SK-N-SH treated with all-trans-retinoic acid at 6 μM for 48 hours (cell line): ENCODE data around the gene CD79A.

Source experiments
- ATAC-seq: fragments of 200-7000 bp; cut with Tn5 transposase; 3 replicates; pipeline ENCODE4 v1.9.1; 2020; ENCODE audit warnings: mild to moderate bottlenecking, moderate library complexity
- ARNTL ChIP-seq: fragments of 450-650 bp; formaldehyde crosslinking; IDR thresholded peaks from 2 replicates; pipeline ENCODE4 v1.5.0; 2020; ENCODE audit warnings: low read depth, mild to moderate bottlenecking, moderate library complexity, borderline replicate concordance
- BACH2 ChIP-seq: fragments of 250-450 bp; sonication (Bioruptor Pico); IDR thresholded peaks from 2 replicates; pipeline ENCODE4 v1.9.0; 2021; ENCODE audit warnings: mild to moderate bottlenecking, borderline replicate concordance
- CSDC2 ChIP-seq: fragments of 250-450 bp; sonication (Bioruptor Pico); IDR thresholded peaks from 2 replicates; pipeline ENCODE4 v1.5.0; 2020; ENCODE audit warnings: mild to moderate bottlenecking, moderate library complexity
- ESRRG ChIP-seq: fragments of 250-450 bp; sonication (Bioruptor Pico); IDR thresholded peaks from 2 replicates; pipeline ENCODE4 v1.6.1; 2021; ENCODE audit warnings: mild to moderate bottlenecking
- GLIS3 ChIP-seq: fragments of 250-450 bp; sonication (Bioruptor Pico); IDR thresholded peaks from 2 replicates; pipeline ENCODE4 v1.5.0; 2020; ENCODE audit warnings: mild to moderate bottlenecking, moderate library complexity
- ISL1 ChIP-seq: fragments of 250-450 bp; sonication (Bioruptor Pico); IDR thresholded peaks from 2 replicates; pipeline ENCODE4 v2.1.2; 2022; ENCODE audit warnings: mild to moderate bottlenecking, moderate library complexity
- OSR1 ChIP-seq: fragments of 250-450 bp; sonication (Bioruptor Pico); IDR thresholded peaks from 2 replicates; pipeline ENCODE4 v1.8.0; 2022; ENCODE audit warnings: moderate library complexity, mild to moderate bottlenecking, inconsistent platforms
- PATZ1 ChIP-seq: fragments of 250-450 bp; sonication (Bioruptor Pico); IDR thresholded peaks from 2 replicates; pipeline ENCODE4 v1.8.0; 2020; ENCODE audit warnings: mild to moderate bottlenecking, moderate library complexity, borderline replicate concordance
- POU6F1 ChIP-seq: fragments of 250-450 bp; sonication (Bioruptor Pico); IDR thresholded peaks from 2 replicates; pipeline ENCODE4 v1.8.0; 2021; ENCODE audit warnings: low read depth, mild to moderate bottlenecking, moderate library complexity, borderline replicate concordance
- PPARA ChIP-seq: fragments of 250-450 bp; sonication (Bioruptor Pico); IDR thresholded peaks from 2 replicates; pipeline ENCODE4 v1.5.0; 2020; ENCODE audit warnings: mild to moderate bottlenecking, borderline replicate concordance
- RARB ChIP-seq: fragments of 250-450 bp; sonication (Bioruptor Pico); IDR thresholded peaks from 2 replicates; pipeline ENCODE4 v1.8.0; 2021; ENCODE audit warnings: mild to moderate bottlenecking, moderate library complexity
- SNAI2 ChIP-seq: fragments of 250-450 bp; sonication (Bioruptor Pico); IDR thresholded peaks from 2 replicates; pipeline ENCODE4 v1.5.0; 2020; ENCODE audit warnings: mild to moderate bottlenecking, moderate library complexity
- TCF4 ChIP-seq: fragments of 250-450 bp; sonication (Bioruptor Pico); IDR thresholded peaks from 2 replicates; pipeline ENCODE4 v1.8.0; 2021; ENCODE audit warnings: mild to moderate bottlenecking, moderate library complexity, borderline replicate concordance
- TOX ChIP-seq: fragments of 250-450 bp; sonication (Bioruptor Pico); IDR thresholded peaks from 2 replicates; pipeline ENCODE4 v1.8.0; 2021; ENCODE audit warnings: mild to moderate bottlenecking, moderate library complexity, borderline replicate concordance
- ZFP3 ChIP-seq: fragments of 250-450 bp; sonication (Bioruptor Pico); IDR thresholded peaks from 2 replicates; pipeline ENCODE4 v1.5.0; 2020; ENCODE audit warnings: mild to moderate bottlenecking, moderate library complexity
- ZFP30 ChIP-seq: fragments of 450-650 bp; formaldehyde crosslinking; IDR thresholded peaks from 2 replicates; pipeline ENCODE4 v1.5.0; 2022; ENCODE audit warnings: mild to moderate bottlenecking, moderate library complexity
- ZNF565 ChIP-seq: fragments of 450-650 bp; formaldehyde crosslinking; conservative IDR thresholded peaks from 2 replicates; pipeline ENCODE4 v1.5.0; 2020; ENCODE audit warnings: low read depth, mild to moderate bottlenecking, moderate library complexity
- ZNF8 ChIP-seq: fragments of 450-650 bp; formaldehyde crosslinking; IDR thresholded peaks from 2 replicates; pipeline ENCODE4 v1.5.0; 2020; ENCODE audit warnings: mild to moderate bottlenecking, moderate library complexity
- TF ChIP-seq, protein P1 (sequence below): fragments of 250-450 bp; sonication (Bioruptor Pico); IDR thresholded peaks from 2 replicates; pipeline ENCODE4 v1.5.0; 2020; ENCODE audit warnings: mild to moderate bottlenecking, moderate library complexity
- TF ChIP-seq, protein P2 (sequence below): fragments of 250-450 bp; sonication (Bioruptor Pico); IDR thresholded peaks from 2 replicates; pipeline ENCODE4 v1.5.1; 2021; ENCODE audit warnings: mild to moderate bottlenecking, moderate library complexity

The CD79A gene

GRCh38 chr19:41905273-41906002, 28.4 kb downstream of the CD79A start:
- no peak for ATAC-seq
- TF ChIP-seq POU6F1 (CRISPR knock-in tag) (no peak), ISL1 (no peak), SNAI2 (CRISPR knock-in tag) (no peak), TOX (CRISPR knock-in tag) (no peak), TCF4 (CRISPR knock-in tag) (no peak), BACH2 (CRISPR knock-in tag) (no peak), GLIS3 (CRISPR knock-in tag) (no peak), ZFP3 (CRISPR knock-in tag) (no peak), CSDC2 (CRISPR knock-in tag) (no peak), ESRRG (no peak), RARB (CRISPR knock-in tag) (no peak)
- TF ChIP-seq, protein P1, sequence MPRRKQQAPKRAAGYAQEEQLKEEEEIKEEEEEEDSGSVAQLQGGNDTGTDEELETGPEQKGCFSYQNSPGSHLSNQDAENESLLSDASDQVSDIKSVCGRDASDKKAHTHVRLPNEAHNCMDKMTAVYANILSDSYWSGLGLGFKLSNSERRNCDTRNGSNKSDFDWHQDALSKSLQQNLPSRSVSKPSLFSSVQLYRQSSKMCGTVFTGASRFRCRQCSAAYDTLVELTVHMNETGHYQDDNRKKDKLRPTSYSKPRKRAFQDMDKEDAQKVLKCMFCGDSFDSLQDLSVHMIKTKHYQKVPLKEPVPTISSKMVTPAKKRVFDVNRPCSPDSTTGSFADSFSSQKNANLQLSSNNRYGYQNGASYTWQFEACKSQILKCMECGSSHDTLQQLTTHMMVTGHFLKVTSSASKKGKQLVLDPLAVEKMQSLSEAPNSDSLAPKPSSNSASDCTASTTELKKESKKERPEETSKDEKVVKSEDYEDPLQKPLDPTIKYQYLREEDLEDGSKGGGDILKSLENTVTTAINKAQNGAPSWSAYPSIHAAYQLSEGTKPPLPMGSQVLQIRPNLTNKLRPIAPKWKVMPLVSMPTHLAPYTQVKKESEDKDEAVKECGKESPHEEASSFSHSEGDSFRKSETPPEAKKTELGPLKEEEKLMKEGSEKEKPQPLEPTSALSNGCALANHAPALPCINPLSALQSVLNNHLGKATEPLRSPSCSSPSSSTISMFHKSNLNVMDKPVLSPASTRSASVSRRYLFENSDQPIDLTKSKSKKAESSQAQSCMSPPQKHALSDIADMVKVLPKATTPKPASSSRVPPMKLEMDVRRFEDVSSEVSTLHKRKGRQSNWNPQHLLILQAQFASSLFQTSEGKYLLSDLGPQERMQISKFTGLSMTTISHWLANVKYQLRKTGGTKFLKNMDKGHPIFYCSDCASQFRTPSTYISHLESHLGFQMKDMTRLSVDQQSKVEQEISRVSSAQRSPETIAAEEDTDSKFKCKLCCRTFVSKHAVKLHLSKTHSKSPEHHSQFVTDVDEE (CRISPR knock-in tag) = no peak

DNA sequence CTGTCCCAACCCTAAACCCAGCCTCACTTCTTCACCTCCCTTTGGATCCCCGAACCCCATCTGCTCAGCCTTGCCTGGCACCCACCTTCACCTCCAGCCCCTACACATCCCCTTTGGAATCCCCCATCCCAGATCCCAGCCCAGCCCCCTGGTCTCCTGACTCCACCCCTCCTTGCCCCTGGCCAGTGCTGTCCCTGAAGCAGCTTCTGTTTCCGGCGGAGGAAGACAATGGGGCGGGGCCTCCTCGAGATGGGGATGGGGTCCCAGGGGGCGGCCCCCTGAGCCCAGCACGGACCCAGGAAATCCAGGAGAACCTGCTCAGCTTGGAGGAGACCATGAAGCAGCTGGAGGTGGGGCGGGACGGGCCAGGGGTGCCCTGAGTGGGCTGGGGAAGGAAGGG, 29.2 kb downstream of the CD79A start:
- ATAC-seq = no peak
- TF ChIP-seq ZFP30 (CRISPR knock-in tag) (no peak), ZNF565 (CRISPR knock-in tag) (no peak), ZNF8 (CRISPR knock-in tag) (no peak), TOX (CRISPR knock-in tag) (no peak), PPARA (CRISPR knock-in tag) (no peak), PATZ1 (CRISPR knock-in tag) (no peak), SNAI2 (CRISPR knock-in tag) (no peak), CSDC2 (CRISPR knock-in tag) (no peak)
- TF ChIP-seq, protein P2, sequence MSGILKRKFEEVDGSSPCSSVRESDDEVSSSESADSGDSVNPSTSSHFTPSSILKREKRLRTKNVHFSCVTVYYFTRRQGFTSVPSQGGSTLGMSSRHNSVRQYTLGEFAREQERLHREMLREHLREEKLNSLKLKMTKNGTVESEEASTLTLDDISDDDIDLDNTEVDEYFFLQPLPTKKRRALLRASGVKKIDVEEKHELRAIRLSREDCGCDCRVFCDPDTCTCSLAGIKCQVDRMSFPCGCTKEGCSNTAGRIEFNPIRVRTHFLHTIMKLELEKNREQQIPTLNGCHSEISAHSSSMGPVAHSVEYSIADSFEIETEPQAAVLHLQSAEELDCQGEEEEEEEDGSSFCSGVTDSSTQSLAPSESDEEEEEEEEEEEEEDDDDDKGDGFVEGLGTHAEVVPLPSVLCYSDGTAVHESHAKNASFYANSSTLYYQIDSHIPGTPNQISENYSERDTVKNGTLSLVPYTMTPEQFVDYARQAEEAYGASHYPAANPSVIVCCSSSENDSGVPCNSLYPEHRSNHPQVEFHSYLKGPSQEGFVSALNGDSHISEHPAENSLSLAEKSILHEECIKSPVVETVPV = no peak

DNA sequence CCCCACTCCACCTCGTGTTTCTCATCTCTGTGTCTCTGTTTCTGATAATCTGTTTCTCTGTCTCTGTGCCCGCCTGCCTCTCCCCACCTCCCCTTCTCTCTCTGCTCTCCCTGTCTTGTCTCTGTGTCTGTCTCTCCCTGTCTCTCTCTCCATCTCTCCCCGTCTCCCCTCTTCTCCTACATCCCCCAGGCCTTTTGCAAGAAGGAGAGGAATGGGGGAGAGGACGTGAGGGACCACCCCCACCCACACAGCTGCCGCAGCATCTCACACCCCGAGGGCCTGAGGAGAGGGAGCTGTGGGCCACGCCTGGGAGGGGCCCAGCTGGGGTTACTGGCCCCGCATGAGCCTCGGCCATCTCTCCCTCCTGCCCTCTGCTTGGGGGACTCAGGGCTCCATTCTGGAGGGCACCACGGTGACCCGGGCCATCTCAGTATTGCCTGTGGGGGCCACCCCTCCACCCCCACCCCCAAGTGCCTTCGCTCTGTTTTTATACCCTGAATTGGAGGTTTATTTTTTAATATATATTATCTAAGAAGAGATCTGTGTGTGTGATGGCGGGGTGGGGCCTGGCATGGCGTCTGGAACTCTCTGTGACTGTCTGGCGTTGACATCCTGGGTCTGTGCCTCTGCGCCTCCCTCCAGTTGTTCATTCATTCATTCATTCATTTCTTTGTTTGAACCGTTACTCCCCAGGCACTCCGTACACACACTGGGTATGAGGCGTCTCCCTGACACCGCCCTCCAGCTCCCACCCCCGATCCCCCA, 30.0 kb downstream of the CD79A start:
- ATAC-seq = no peak
- TF ChIP-seq TOX (CRISPR knock-in tag) (no peak), ARNTL (CRISPR knock-in tag) (no peak), ZNF8 (CRISPR knock-in tag) (no peak), ZFP30 (CRISPR knock-in tag) (no peak), GLIS3 (CRISPR knock-in tag) (no peak), RARB (CRISPR knock-in tag) (no peak), PPARA (CRISPR knock-in tag) (no peak), OSR1 (CRISPR knock-in tag) (no peak), ZNF565 (CRISPR knock-in tag) (no peak), ESRRG (no peak)
- TF ChIP-seq, protein P1 (CRISPR knock-in tag) = no peak
- TF ChIP-seq, protein P2 = no peak
